Fibroblast of mammary gland (primary cell): ENCODE results near the gene CDO1.
"Not testable (repeated sequence)": the region's sequence is repeated elsewhere in the genome, so short reads cannot be mapped to it uniquely, and the experiment has no call there.

Experiments
- DNase-seq: peaks from one replicate; pipeline ENCODE4 v3.0.0-alpha.2; 2010; ENCODE audit warnings: low read depth
- H3K4me3 ChIP-seq: 2 replicates; pipeline ENCODE4 v1.5.1; 2011; ENCODE audit warnings: low read depth, mild to moderate bottlenecking, low read length, moderate library complexity; ENCODE audit not compliant: control insufficient read depth
- CTCF ChIP-seq: conservative IDR thresholded peaks from 2 replicates; pipeline ENCODE4 v1.5.1; 2011; ENCODE audit warnings: low read depth, low read length, inconsistent platforms; ENCODE audit not compliant: control insufficient read depth, insufficient read depth

The CDO1 gene

GRCh38 chr5:115831163-115831768 lies 14.8 kb upstream of the CDO1 start:
- TF ChIP-seq CTCF: peak; percentile 84
- H3K4me3 ChIP-seq: no peak overlapping the region
- peak; percentile 57 for DNase-seq

- no peak for DNase-seq
- H3K4me3 ChIP-seq: no peak overlapping the region
- no peak for TF ChIP-seq CTCF
Measured at GRCh38 chr5:115829913-115830312, 13.5 kb upstream of the CDO1 start.

GRCh38 chr5:115825948-115826347 lies 9.5 kb upstream of the CDO1 start:
- no peak for TF ChIP-seq CTCF
- DNase-seq: no peak
- no peak overlapping the region for H3K4me3 ChIP-seq

GRCh38 chr5:115824983-115825382 lies 8.5 kb upstream of the CDO1 start:
- not testable (repeated sequence) for H3K4me3 ChIP-seq, DNase-seq

- H3K4me3 ChIP-seq: no peak overlapping the region
- DNase-seq: no peak
- TF ChIP-seq CTCF: no peak
Measured at GRCh38 chr5:115820846-115821245, 4.4 kb upstream of the CDO1 start.

- no peak for DNase-seq
- H3K4me3 ChIP-seq: no peak overlapping the region
- no peak for TF ChIP-seq CTCF
Measured at GRCh38 chr5:115818821-115819220, 2.4 kb upstream of the CDO1 start.

- no peak overlapping the region for H3K4me3 ChIP-seq
- no peak for DNase-seq
- TF ChIP-seq CTCF: no peak
Measured at GRCh38 chr5:115817386-115817785, 927 bp upstream of the CDO1 start.
